H4 (cell line): ENCODE measurements around the gene ENTHD1. TPM values are rescaled to one million over a fixed set of nuclear protein-coding genes. Genes with fewer than 3 reads are reported as not detected.
"Not testable (repeated sequence)": the region's sequence is repeated elsewhere in the genome, so short reads cannot be mapped to it uniquely, and the experiment has no call there.

ENCODE experiments used
- DNase-seq: peaks from one replicate; pipeline ENCODE4 v3.0.0-alpha.2; 2015; ENCODE audit warnings: low spot score
- total RNA-seq: library from RNA; depleted of rRNA; stranded (reverse); fragments of >200 nt; shearing (Covaris generic); gene quantifications from 2 replicates; pipeline ENCODE4 v1.2.3, GENCODE V29; 2014

The ENTHD1 gene
- total RNA-seq, 1 experiment from 2014 or later = not detected

DNA sequence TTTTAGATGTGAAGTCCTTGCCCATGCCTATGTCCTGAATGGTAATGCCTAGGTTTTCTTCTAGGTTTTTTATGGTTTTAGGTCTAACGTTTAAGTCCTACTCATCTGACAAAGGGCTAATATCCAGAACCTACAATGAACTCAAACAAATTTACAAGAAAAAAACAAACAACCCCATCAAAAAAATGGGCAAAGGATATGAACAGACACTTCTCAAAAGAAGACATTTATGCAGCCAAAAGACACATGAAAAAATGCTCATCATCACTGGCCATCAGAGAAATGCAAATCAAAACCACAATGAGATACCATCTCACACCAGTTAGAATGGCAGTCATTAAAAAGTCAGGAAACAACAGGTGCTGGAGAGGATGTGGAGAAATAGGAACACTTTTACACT lies 47.0 kb downstream of the ENTHD1 start:
- not testable (repeated sequence) for DNase-seq

DNA sequence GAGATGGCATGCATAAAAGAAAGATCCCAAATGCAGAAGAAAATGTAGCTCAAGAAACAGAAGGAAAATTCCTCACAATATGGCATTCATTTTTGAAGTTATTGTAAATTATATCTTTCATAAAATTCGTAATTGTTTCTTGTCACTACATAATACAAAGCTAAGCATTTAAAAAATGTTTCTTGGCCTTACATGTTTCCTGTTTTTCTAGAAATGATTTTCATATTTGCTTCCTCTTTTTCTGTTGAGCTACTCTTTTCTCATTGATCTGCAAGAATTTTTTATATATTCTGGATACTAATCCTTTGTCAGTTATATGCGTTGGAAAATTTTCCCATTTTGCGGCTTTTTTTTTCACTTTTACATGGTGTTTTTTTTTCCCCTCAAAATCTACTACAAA lies 48.0 kb downstream of the ENTHD1 start:
- DNase-seq = no peak

DNA sequence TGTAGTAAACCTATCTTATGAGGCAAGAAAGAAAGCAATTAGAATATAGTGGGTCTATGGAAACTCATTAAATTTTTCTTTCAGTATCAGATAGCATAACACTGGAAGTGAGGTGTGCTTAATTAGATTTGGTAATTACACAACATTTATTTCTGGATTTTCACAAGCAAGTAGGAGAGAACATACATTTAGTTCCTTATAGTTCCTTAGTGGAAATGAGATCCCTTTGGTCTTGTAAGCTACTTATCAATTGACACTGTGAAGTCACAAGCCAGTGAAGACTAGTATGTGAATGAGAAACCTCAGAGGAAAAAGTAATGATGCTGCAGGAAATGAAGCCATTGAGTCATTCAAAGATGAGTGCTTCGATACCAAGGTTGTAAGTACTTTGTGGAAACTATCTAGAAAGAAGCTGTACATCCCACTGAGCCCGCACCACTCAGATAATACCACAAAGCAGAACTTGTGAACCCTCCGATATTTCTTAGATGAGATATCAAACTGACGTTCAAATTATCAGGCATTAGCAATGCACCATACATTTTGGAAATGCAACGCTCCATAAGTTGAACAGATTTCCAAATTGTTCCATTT lies 53.5 kb downstream of the ENTHD1 start:
- DNase-seq = no peak

DNA sequence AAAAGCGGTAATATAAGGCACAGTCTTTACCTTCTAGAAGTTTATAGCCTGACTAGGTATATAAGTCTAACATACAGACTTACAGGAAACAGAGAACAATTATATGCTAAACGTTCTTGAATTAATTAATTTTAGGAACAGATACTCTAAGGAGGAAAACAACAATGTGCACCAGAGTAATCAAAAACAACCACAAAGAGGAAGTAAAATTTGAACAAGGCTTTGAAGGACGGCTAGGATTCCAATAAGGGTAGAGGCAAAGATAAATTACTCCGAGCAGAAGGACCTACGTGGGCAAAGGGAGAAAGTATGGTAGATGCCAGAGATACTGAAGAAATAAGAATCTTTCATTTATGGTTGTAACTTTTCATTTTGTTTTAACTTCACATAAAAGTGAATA lies 54.4 kb downstream of the ENTHD1 start:
- DNase-seq = no peak

DNA sequence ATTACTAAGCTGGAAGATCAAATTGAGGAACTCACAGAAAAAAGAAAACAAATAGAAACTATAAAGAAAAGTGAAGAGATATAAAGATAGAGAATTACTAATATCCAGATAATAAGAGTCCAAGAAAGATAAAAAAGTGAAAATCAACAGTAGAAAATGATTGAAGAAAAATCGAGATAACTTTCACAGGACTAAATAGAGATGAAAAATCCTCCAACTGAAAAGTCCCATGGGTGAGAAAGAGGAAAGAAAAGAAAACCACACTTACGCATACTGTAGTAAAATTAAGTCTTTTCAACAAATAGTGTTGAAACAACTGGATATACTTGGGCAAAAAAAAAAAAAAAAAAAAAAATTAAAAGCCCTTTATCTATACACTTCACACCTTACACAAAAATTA lies 60.0 kb downstream of the ENTHD1 start:
- no peak for DNase-seq

DNA sequence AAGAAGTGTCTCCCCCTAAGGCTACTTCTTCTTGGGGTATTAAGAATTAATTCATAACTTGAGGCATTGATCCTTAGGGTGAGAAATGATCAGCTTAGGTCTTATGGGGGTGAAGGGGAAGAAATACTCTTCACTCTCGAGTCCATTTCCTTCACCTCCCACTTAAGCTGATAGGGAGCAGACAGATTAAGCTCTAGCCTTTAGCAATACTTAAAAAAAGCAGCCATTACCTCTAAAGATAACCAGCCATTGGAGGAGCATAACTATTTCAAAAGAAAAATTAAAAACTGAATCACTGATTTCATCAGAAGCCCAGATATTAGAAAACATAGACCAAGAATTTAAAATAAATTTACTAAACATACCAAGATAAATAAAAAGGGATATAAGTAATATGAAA lies 60.5 kb downstream of the ENTHD1 start:
- no peak for DNase-seq

DNA sequence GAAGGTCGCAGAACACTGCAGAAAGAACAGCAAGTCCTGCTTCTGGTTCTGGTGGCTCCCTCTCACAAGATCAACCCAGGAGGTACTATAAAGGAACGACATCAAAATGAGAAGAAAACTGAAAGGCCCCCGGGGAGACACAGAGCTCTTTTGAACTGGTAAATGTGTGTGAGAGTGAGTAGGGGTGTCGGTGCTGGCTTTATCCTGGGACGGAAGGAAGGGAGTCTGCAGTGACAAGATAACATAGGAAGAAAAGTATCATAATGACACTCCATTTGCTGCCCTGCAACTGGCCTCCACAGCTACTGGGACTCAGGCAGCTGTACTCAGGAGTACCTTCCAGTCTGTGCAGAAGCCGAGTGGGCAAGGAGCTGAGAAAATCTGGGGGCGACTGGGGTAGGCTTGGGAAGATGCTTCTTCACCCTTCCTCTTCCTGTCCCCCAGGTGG lies 60.9 kb downstream of the ENTHD1 start:
- DNase-seq = no peak

DNA sequence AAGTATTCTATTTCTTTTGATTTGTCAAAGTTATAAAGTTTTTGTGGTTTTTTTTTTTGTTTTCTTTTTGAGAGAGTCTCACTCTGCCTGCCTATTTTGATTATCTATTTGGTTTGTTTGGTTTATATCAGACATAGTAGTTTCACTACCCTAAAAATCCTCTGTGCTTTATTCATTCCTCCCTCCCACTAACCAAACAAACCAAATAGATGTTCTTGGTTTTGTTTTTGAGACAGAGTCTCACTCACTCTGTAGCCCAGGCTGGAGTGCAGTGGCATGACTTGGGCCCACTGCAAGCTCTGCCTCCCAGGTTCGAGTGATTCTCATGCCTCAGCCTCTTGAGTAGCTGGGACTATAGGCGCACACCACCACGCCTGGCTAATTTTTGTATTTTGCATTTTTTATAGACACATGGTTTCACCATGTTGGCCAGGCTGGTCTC lies 67.9 kb downstream of the ENTHD1 start:
- DNase-seq = no peak

DNA sequence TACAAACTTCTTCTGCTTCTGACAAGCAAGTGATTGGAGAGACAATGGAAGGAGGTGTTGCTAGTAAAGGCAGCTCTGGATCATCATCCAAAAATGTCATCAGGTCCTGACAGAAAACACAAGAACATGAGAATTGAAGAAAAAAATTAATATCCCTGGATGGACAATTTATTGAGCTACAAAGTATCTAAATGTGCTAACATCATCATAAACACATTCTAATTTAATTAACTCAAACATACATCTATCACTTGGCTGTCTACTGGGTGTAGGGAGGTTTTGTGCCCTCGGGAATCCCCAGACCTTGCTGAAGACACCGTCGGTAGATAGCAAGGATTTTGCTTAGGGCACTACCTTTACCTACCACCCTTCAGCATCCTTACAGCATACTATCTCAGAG lies 72.6 kb downstream of the ENTHD1 start:
- no peak for DNase-seq

DNA sequence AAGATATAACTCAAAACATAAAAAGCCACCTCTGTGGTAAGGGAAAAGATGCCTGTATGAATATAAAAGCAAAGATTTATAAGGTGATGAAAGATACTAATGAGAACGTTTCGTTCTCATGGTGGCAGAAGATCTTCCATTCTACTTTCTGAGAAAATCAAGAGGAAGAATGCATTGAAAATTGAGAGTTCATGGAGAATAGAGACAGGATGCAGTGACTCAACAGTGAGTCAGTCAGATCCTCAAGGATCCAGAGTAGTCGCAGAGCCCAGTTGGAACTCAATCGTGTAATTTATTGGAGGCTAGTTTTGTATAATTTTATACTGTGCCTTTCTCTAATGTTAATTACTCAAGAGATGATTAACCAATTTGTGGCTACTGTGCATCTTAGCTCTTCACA lies 73.3 kb downstream of the ENTHD1 start:
- peak; percentile 60 for DNase-seq

DNA sequence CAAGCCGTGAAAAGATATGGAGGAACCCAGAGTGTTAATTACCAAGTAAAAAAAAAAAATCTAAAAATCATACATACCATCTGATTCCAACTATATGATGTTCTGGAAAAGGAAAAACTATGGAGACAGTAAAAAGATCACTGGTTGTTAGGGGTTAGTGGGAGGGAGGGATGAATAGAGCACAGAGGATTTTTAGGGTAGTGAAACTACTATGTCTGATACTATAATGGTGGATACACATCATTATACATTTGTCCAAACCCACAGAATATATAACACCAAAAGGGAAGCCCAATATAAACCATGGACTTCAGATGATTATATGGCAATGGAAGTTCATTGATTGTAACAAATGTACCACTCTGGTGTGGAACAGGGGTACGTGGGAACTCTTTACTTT lies 74.1 kb downstream of the ENTHD1 start:
- DNase-seq = no peak

DNA sequence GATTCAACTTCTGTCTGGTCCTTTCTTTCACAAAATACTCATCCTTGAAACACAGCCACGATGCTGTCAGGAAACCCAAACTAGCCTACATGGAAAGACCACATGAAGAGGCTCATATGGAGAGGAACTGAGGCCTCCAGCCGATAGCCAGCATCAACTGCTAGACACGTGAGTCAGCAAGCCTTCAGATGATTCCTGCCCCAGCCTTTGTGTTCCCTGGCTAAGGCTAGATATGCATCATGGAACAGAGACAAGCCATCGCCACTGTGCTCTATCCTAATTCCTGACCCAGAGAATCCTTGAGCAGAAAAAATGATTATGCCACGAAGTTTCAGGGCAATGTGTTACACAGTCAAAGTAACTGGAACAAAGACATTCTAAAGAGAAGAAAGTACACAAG lies 75.5 kb downstream of the ENTHD1 start:
- DNase-seq = no peak

DNA sequence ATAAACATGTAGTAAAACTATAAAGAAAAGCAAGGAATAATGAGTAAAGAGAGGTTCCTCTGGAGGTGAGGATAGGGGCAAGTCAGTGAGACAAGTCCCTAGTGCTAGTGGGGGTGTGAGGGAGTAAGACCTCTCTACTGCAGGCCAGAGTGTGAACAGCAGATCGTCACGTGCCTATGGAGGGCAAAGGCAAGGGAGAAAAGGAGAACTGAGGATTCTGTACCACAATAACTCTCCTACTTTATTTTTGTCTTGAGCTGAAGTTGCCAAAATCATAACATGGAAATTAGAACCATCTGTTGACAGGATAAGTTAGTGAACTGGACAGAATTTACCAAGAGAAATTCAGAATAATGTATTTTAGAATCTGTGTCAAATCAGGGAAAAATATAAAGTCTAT lies 77.6 kb downstream of the ENTHD1 start:
- no peak for DNase-seq

DNA sequence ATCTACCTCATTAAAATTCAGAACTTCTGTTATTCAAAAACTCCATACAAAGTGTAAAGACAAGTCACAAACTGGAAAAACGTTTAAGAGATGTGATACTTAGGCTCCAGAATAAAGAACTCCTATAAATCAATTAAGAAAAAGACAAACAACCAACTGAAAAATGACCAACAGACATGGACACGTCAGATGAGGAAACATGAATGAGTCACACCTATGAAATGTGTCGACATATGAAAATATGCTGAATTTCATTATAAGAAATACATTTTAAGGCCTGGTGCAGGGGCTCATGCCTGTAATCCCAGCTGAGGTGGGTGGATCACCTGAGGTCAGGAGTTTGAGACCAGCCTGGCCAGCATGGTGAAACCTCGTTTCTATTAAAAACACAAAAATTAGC lies 78.7 kb downstream of the ENTHD1 start:
- no peak for DNase-seq

DNA sequence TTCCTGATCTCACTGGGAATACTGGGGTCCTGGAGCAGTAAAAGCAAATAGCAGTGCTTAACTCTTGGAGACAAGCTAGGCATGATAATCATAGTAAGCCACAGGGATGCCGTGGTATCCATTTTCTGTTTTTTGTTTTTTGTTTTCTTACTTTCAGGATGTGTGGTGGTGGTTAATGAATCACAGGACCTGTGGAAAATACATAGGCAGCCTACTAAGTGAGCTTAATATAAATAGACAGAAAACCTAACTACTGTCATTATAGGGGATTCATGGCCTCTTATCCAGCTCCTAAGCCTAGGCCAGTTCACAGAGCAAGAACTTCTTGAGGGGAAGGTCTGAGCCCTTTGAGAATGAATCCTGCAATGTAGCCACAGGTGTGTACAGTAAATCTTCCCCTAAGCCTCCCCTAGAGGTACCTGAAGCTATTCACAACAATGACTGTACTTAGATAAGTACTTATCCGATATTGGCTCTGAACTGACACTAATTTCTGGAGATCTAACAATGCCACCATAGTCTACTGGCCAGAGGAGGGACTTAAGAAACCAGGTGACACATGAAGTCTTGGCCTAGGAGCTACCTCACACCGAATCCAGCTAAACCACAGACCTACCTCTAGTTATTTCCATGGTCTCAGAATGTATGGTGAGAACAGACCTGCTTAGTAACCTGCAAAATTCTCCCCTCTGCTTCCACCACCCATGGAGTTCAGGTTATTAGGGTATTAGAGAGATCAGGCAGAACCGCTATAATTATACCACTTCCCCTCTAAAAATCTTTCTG lies 83.6 kb downstream of the ENTHD1 start:
- no peak for DNase-seq

DNA sequence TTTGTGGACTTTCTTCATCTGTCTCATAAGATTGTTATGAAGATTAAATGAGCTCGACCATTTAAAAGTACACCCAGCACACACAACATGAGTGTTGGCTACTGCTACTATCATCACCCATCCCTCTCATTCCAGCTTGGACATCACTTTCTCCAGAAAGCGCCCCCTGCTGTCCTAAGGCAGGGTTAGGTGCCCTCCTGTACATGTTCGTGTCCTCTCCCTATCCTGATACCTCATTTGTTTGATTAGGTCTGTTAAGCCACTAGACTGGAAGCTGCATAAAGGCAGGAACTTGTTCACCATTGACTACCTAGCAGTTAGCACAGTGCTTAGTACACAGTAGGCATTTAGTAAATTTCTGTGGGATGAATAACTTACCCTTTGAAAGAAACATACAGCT lies 85.5 kb downstream of the ENTHD1 start:
- DNase-seq = no peak

DNA sequence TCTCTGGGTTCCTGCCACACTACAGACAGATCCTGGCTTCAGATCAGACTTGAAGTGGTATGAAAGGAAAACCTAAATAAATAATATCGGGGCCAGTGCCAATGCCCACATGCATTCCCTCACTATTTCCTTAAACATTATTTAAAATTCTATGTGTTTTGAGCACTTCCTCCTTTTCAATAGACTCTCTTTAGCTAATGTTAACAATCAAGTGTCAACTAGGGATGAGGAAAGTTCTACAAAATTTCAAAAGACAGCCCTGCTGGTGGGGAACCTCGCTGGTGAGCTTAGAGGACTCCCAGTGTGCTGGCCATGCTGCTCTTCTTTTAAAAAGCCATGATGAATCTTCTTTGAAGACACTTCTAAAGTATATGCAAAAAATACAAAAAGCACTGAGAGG lies 87.5 kb downstream of the ENTHD1 start:
- DNase-seq = no peak

DNA sequence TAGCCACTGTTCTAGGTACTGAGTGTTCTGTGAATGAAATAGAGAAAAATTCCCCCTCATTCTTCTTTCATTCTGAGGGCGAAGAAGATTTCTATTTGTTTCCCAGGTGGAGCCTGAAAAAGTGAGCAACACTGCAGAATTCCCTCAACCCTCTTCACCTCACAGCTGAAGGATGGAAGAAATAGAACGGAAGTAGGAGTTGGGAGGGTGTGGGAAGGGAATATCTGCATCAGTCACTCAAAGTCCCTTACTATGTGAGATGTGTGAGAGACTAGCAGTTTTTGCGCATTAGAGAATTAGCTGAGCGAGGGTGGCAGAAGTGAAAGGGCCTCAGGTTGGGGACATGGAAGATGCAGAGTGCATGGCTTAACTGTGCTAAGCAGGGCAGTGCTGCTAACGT lies 88.4 kb downstream of the ENTHD1 start:
- no peak for DNase-seq

DNA sequence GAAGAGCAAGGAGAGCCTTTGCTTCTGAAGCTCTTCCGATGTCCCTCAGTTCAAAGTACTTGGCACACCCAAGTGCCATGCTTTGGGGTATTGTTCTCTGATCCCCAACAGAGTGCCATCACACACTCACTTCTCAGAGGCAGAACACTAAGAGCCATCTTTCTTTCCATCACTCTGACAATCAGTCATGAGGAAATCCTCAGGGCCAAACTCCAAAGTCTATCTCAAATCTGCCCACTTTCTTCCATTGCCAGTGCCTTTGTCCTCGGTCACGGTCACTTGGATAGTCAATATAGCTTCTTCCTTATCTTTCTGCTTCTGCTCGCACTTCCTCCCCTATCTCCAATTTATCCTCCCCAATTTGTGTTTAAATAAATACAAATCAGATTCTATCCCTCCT lies 90.9 kb downstream of the ENTHD1 start:
- DNase-seq = no peak

DNA sequence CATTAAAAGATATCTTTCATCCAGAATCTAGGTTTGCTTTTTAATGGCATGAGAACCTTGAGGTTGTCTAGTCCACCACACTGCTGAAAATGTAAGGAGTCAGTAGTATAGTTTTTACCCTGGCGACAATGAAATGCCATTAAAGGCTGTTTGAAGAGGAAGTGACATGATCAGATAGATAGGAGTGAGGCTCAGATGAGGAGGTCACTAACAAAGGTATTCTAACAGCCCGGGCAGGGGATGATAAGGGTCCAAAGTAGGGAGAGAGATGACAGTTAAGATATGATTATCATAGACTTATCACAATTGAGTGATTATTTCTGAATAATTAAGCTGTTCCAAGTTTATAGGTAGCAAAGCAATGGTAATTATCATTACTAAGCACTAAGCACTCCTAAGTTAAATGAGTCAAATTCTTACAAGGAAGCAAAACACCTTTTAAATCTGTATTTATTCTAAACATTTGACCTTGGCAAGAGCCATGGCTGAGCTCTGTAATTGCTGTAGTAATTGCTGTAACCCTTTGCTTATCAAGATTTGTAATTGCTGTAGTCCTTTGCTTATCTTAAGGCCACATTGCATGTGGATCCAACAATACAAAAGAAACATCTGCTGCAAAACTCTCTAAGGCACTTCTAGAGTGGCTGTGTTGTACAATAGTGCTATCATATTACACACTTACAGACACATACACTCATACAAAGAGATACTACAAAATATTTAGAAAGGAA lies 92.6 kb downstream of the ENTHD1 start:
- DNase-seq = peak; percentile 10

DNA sequence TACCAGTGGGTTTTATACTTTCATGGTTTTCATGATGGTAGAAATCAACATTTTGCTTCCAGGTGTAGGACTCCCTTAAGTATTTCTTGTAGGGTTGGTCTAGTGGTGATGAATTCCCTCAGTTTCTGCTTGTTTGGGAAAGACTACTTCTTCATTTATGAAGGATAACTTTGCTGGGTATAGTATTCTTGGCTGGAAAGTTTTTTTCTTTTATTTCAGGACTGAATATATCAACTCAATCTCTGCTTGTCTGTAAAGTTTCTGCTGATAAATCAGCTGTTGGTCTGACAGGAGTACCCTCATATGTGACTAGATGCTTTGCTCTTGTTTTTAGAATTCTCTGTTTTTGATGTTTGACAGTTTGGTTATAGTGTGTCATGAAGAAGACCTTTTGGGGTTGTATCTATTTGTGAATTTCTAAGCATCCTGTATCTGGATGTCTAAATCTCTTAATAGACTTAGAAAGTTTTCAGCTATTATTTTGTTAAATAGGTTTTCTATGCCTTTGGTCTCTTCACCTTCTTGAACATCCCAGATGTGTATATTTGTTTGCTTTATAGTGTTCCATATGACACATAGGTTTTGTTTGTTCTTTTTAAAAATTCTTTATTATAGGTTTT lies 95.9 kb downstream of the ENTHD1 start:
- DNase-seq = no peak

DNA sequence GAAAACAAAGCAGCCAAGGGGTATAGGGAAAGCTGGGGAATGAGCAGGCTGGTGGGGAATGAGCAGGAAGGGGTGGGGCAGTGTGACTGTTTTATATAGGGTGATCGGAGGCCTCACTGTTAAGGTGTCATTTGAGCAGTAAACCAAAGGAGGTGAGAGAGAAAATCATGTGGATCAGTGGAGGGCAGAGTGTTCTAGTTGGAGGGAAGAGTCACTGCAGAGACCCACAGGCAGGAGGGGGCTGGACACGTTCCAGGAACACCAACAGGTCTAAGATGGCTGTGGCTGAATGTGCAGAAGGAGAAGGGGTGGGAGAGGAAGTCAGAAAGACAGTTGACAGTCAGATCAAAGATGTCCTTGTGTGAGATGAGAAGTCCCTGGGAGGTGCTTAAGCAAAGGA lies 103.8 kb downstream of the ENTHD1 start:
- DNase-seq = no peak

DNA sequence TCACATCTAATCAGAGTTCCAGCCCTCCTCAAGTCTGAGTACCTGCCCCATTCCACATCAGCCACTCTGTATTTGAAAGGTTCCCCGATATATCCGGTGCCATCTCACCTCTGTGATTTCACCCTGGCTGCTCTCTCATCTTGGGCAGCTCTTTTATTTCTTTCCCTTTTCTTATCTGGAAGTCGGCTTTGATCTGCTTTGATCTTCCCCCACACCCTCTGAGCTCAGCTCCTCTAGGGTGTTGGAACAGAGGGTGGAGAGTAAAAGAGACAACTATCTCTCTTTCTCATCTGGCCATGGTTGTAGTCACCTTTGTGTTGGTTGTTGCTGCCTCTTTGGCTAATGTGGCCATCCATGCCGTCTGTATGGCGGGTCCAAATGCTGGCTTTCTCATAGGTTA lies 108.3 kb downstream of the ENTHD1 start:
- no peak for DNase-seq
